Uterus (tissue), 2 donors: ENCODE results near the gene LPCAT3.

Experiments used
- CTCF ChIP-seq, 4 experiments: fragments of 200-600 bp in 2 of 4; fragments of 450-650 bp in 2 of 4; sonication (generic) in 2 of 4; IDR thresholded peaks; one replicate each; pipeline ENCODE4 v1.5.1; 2016 to 2019; ENCODE audit warnings: antibody characterized with exemption in 4 of 4, mild to moderate bottlenecking in 2 of 4, moderate library complexity in 1 of 4
- POLR2A ChIP-seq, 2 donors: fragments of 450-650 bp; IDR thresholded peaks; one replicate each; pipeline ENCODE4 v1.6.1; 2016; ENCODE audit warnings: antibody characterized with exemption in 2 of 2, mild to moderate bottlenecking in 1 of 2, moderate library complexity in 1 of 2

- no peak for TF ChIP-seq CTCF (IDR thresholded peaks at IDR 0.05)
- no peak for TF ChIP-seq POLR2A (IDR thresholded peaks at IDR 0.05)
Observed at GRCh38 chr12:6952863-6953441, 65.3 kb downstream of the LPCAT3 start.
